ENCODE data around the gene AP2M1.
"Not testable (repeated sequence)": the region's sequence is repeated elsewhere in the genome, so short reads cannot be mapped to it uniquely, and the experiment has no call there.

The AP2M1 gene

GRCh38 chr3:184174646-184175492, at the start of gene AP2M1:
TSS of gene AP2M1 (plus strand) at chr3:184174855. CDS start at chr3:184176994, 2,139 bp downstream.
- DNase-seq: peak; percentile 96

- no peak for DNase-seq
Measured at GRCh38 chr3:184126006-184126405, 48.6 kb upstream of the AP2M1 start.

GRCh38 chr3:184129012-184129411, 45.6 kb upstream of the AP2M1 start:
- DNase-seq: no peak

GRCh38 chr3:184132945-184133344, 41.7 kb upstream of the AP2M1 start:
- no peak for DNase-seq

- peak; percentile 36 for DNase-seq
Measured at GRCh38 chr3:184133840-184134745, 40.6 kb upstream of the AP2M1 start.

GRCh38 chr3:184134746-184135148, 39.9 kb upstream of the AP2M1 start:
- DNase-seq: no peak

GRCh38 chr3:184135149-184135910, 39.3 kb upstream of the AP2M1 start, which contains the start of gene EIF2B5:
TSS of gene EIF2B5 (plus strand) at chr3:184135358. CDS start at chr3:184135386, 28 bp downstream.
- peak; percentile 79 for DNase-seq

- no peak for DNase-seq
Measured at GRCh38 chr3:184135911-184136260, 38.8 kb upstream of the AP2M1 start.

GRCh38 chr3:184140436-184140835, 34.2 kb upstream of the AP2M1 start:
- DNase-seq: no peak

GRCh38 chr3:184142199-184142598, 32.5 kb upstream of the AP2M1 start:
- DNase-seq: no peak

GRCh38 chr3:184143327-184143726, 31.3 kb upstream of the AP2M1 start:
- DNase-seq: no peak

GRCh38 chr3:184144505-184144904, 30.1 kb upstream of the AP2M1 start:
- DNase-seq: no peak

- peak; percentile 33 for DNase-seq
Measured at GRCh38 chr3:184145111-184145524, 29.5 kb upstream of the AP2M1 start.

GRCh38 chr3:184145751-184146270, 28.8 kb upstream of the AP2M1 start:
- DNase-seq: no peak

GRCh38 chr3:184148076-184148475, 26.6 kb upstream of the AP2M1 start:
- DNase-seq: no peak

GRCh38 chr3:184149123-184149522, 25.5 kb upstream of the AP2M1 start:
- DNase-seq: no peak

GRCh38 chr3:184149770-184150169, 24.9 kb upstream of the AP2M1 start:
- DNase-seq: not testable (repeated sequence)

- DNase-seq: peak; percentile 17
Measured at GRCh38 chr3:184154885-184155643, 19.6 kb upstream of the AP2M1 start, which contains the start of gene DVL3. TSS of gene DVL3 (plus strand) at chr3:184155377. CDS start at chr3:184155636, 259 bp downstream.

GRCh38 chr3:184155644-184156521, 18.8 kb upstream of the AP2M1 start:
- peak; percentile 46 for DNase-seq

GRCh38 chr3:184156522-184156955, 18.1 kb upstream of the AP2M1 start:
- DNase-seq: no peak

- no peak for DNase-seq
Measured at GRCh38 chr3:184157206-184157605, 17.4 kb upstream of the AP2M1 start.

All from activated CD4-positive, alpha-beta T cell treated with anti-CD3 and anti-CD28 coated beads, Interleukin-2, amount 50 U/mL, for 1 hour (primary cell).